Keratinocyte (primary cell): Measurements from ENCODE around the gene DCPS. TPM values are rescaled to one million over a fixed set of nuclear protein-coding genes. Genes with fewer than 3 reads are reported as not detected.

ENCODE experiments used
- DNase-seq: peaks from one replicate; pipeline ENCODE4 v3.0.0-alpha.2; 2011; ENCODE audit warnings: low read depth, missing footprints, low spot score
- FAIRE-seq: peaks from 2 replicates; lab custom pipeline; 2011; peaks lifted over from hg19 to GRCh38; lab: Jason Lieb, UNC
- H2AFZ ChIP-seq: 2 replicates; pipeline ENCODE4 v1.6.0; 2012; ENCODE audit warnings: low read length, control low read depth, inconsistent platforms; ENCODE audit not compliant: control insufficient read depth
- H3K27ac ChIP-seq: 2 replicates; pipeline ENCODE4 v1.5.1; 2011; ENCODE audit warnings: low read length; ENCODE audit not compliant: control insufficient read depth, insufficient read depth
- H3K27me3 ChIP-seq: 3 replicates; pipeline ENCODE4 v1.6.0; 2011; ENCODE audit warnings: low read length; ENCODE audit not compliant: control insufficient read depth, insufficient read depth; ENCODE audit errors: extremely low read depth
- H3K36me3 ChIP-seq, 2 experiments: 2 replicates in 1 of 2; 3 replicates in 1 of 2; pipeline ENCODE4 v1.5.1; 2011; ENCODE audit warnings: low read length in 2 of 2, mild to moderate bottlenecking in 1 of 2; ENCODE audit not compliant: control insufficient read depth in 2 of 2, insufficient read depth in 2 of 2; ENCODE audit errors: extremely low read depth in 1 of 2
- H3K4me1 ChIP-seq: 3 replicates; pipeline ENCODE4 v1.5.1; 2011; ENCODE audit warnings: low read length; ENCODE audit not compliant: control insufficient read depth, insufficient read depth; ENCODE audit errors: extremely low read depth
- H3K4me2 ChIP-seq: 3 replicates; pipeline ENCODE4 v1.6.0; 2011; ENCODE audit warnings: low read depth, low read length; ENCODE audit not compliant: control insufficient read depth, insufficient read depth; ENCODE audit errors: extremely low read depth
- H3K4me3 ChIP-seq, 3 experiments: fragments of 200-600 bp in 1 of 3; sonication (generic) in 1 of 3; 2 replicates in 2 of 3; 3 replicates in 1 of 3; pipeline ENCODE4 v1.5.1; 2011 to 2016; ENCODE audit warnings: low read length in 3 of 3, mild to moderate bottlenecking in 3 of 3, control low read depth in 2 of 3, inconsistent platforms in 1 of 3, low read depth in 1 of 3, mixed read lengths in 1 of 3, mixed run types in 1 of 3, moderate library complexity in 1 of 3; ENCODE audit not compliant: control insufficient read depth in 2 of 3, insufficient read depth in 2 of 3; ENCODE audit errors: extremely low read depth in 1 of 3
- H3K79me2 ChIP-seq: 2 replicates; pipeline ENCODE4 v1.6.0; 2012; ENCODE audit warnings: low read length; ENCODE audit not compliant: control insufficient read depth, insufficient read depth
- H3K9ac ChIP-seq: 3 replicates; pipeline ENCODE4 v1.6.0; 2011; ENCODE audit warnings: low read length; ENCODE audit not compliant: control insufficient read depth, insufficient read depth; ENCODE audit errors: extremely low read depth
- H3K9me1 ChIP-seq: 3 replicates; pipeline ENCODE4 v1.6.0; 2011; ENCODE audit warnings: low read length; ENCODE audit not compliant: control insufficient read depth, insufficient read depth; ENCODE audit errors: extremely low read depth
- H3K9me3 ChIP-seq: 2 replicates; pipeline ENCODE4 v1.5.1; 2012; ENCODE audit warnings: low read depth, low read length; ENCODE audit not compliant: control insufficient read depth
- H4K20me1 ChIP-seq: 3 replicates; pipeline ENCODE4 v1.6.0; 2011; ENCODE audit warnings: low read length; ENCODE audit not compliant: control insufficient read depth, insufficient read depth; ENCODE audit errors: extremely low read depth
- CTCF ChIP-seq, 3 experiments: IDR thresholded peaks in 1 of 3; conservative IDR thresholded peaks in 1 of 3; optimal IDR thresholded peaks in 1 of 3; 2 replicates in 2 of 3; 3 replicates in 1 of 3; pipeline versions ENCODE3 to v1.5.1; 2011; ENCODE audit warnings: low read length in 3 of 3, mild to moderate bottlenecking in 3 of 3, moderate library complexity in 2 of 3, control low read depth in 1 of 3, inconsistent platforms in 1 of 3; ENCODE audit not compliant: insufficient read depth in 2 of 3; ENCODE audit errors: extremely low read depth in 1 of 3
- EZH2 ChIP-seq: IDR thresholded peaks from one replicate; pipeline ENCODE4 v1.6.1; 2012; ENCODE audit warnings: inconsistent platforms, mild to moderate bottlenecking, low read length, moderate library complexity
- dilution Hi-C: fragments of 300-500 bp; cut with MboI; formaldehyde crosslinking; loops from one replicate; pipeline ENCODE4 v1.7.0; 2020; ENCODE audit warnings: low sequenced_read_pairs; ENCODE audit not compliant: extremely low pct_ligation_motif_present
- polyA plus RNA-seq, 5 experiments: library from polyadenylated mRNA; depleted of rRNA in 3 of 5; stranded (reverse) in 3 of 5; stranded (forward) in 1 of 5; unstranded in 1 of 5; fragments of >200 nt; gene quantifications; 1 replicate in 1 of 5; 2 replicates in 3 of 5; 3 replicates in 1 of 5; pipeline versions ENCODE4 v1.2.1 to v1.2.3, GENCODE V29; 2011 to 2012; ENCODE audit warnings: missing spikeins in 2 of 5, low read depth in 1 of 5, low replicate concordance in 1 of 5

Gene DCPS
- polyA plus RNA-seq, 1 donor (not counting 4 experiments of a cell fraction or from before 2014, with no cell fraction given) = 31.3 TPM

GRCh38 chr11:126257764-126258163 is 46.1 kb upstream of the DCPS start:
- Histone ChIP-seq H3K36me3 (peaks cover 5 to 11% of the 10 kb centered on the region in 2 experiments), H4K20me1 (no peaks in the 10 kb centered on the region), H3K4me2 (no peak overlapping the region), H3K27me3 (no peaks in the 10 kb centered on the region), H3K4me3 (no peak overlapping the region), H3K9me3 (no peaks in the 10 kb centered on the region), H2AFZ (no peak overlapping the region), H3K79me2 (no peaks in the 10 kb centered on the region), H3K9ac (no peak overlapping the region), H3K27ac (no peak overlapping the region), H3K9me1 (no peaks in the 10 kb centered on the region), H3K4me1 (no peaks in the 10 kb centered on the region)
- no peak for DNase-seq
- FAIRE-seq = no peak
- no peak for TF ChIP-seq EZH2
- no peak for TF ChIP-seq CTCF (optimal IDR thresholded peaks at IDR 0.05 in 1 of 3, IDR thresholded peaks at IDR 0.05 in 1 of 3, conservative IDR thresholded peaks at IDR 0.05 in 1 of 3; ENCODE audit: extremely low read depth in 1 of 3, insufficient read depth in 2 of 3, low read length in 3 of 3)
- dilution Hi-C loops = no loop called here

- no peaks in the 10 kb centered on the region for H3K9me1 ChIP-seq
- no peak overlapping the region for H2AFZ ChIP-seq
- H3K4me2 ChIP-seq = no peak overlapping the region
- TF ChIP-seq CTCF (optimal IDR thresholded peaks at IDR 0.05 in 1 of 3, IDR thresholded peaks at IDR 0.05 in 1 of 3, conservative IDR thresholded peaks at IDR 0.05 in 1 of 3; ENCODE audit: extremely low read depth in 1 of 3, insufficient read depth in 2 of 3, low read length in 3 of 3) (no peak), EZH2 (no peak)
- no peak overlapping the region for H3K27ac ChIP-seq
- H3K4me1 ChIP-seq = no peaks in the 10 kb centered on the region
- H3K36me3 ChIP-seq = peaks cover 40 to 41% of the 10 kb centered on the region in 2 experiments
- dilution Hi-C loops = no loop called here
- no peak overlapping the region for H3K4me3 ChIP-seq
- peaks cover 10% of the 10 kb centered on the region for H3K79me2 ChIP-seq
- H3K27me3 ChIP-seq = no peaks in the 10 kb centered on the region
- no peak for DNase-seq
- FAIRE-seq = no peak
- no peaks in the 10 kb centered on the region for H4K20me1 ChIP-seq
- no peaks in the 10 kb centered on the region for H3K9me3 ChIP-seq
- no peak overlapping the region for H3K9ac ChIP-seq
Observed at GRCh38 chr11:126262216-126262615, 41.6 kb upstream of the DCPS start.
